ENCODE measurements around the gene ZGLP1.

The ZGLP1 gene

DNA sequence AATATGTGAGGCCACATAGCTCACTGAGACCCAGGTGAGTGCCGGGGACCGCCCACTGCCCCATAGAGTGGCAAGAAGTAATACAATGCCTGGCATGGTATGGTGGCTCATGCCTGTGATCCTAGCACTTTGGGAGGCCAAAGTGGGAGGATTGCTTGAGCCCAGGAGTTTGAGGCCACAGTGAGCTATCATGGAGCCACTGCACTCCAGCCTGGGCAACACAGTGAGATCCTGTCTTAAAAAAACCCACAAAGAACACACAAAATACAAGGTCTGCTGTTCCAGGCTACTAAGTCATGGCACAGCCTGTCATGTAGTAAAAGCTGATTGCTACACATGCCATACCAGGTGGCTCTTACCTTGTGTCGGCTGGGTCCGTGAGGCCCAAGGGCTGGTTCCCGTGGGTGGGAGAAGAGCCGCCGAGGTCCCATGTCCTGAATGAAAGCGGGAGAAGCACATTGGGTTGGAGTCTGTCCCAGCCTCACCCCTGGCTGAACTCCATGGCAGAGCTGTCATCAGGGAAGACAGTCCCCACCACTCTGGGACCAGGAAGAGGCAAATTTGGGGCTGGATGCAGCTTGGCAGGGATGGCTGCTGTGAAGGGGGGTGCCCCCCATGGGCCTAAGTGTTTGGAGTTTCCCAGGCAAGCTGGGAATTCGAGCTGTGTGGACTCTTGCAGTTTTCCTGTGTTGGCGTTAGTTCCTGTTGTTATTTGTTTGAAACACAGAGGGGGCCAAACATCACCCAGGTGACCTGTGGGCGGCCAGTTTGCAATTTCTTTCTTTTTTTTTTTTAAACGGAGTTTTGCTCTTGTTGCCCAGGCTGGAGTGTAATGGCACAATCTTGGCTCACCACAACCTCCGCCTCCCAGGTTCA lies 9.4 kb upstream of the ZGLP1 start:
- FAIRE-seq (no peak), DNase-seq (ENCODE audit: insufficient read length, low spot score) (no peak)
- TF ChIP-seq POLR2A (IDR thresholded peaks at IDR 0.05; ENCODE audit: low read depth, low read length): no peak

DNA sequence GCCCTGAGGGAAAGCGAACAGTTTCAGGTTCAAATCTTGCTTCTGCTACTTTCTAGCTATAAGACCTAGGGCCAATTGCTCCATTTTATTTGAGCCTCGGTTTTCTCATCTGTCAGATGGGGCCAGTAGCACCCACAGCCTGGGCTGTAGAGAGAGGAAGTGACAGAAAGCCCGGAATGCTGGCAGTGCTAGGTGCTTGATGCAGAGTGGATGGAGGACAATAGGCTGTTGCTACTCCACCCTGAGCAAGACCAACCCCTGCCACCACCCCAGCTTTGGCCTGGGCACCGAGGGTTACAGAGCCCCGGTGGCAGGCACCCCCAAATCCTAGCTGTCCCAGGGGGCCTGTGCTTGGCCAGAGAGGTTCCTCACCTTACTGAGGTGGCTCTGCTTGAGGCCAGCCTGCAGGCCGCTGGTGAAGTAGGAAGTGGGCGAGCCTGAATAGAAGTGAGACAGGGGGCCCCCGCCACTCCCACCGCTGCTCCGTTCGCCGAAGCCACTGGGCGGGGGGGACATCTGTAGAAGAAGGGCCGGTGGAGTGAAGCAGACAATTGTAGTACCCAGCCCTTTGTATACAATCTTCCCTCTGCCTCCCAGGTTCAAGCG lies 8.3 kb upstream of the ZGLP1 start:
- no peak for TF ChIP-seq POLR2A (IDR thresholded peaks at IDR 0.05; ENCODE audit: low read depth, low read length)
- DNase-seq (ENCODE audit: insufficient read length, low spot score) (no peak), FAIRE-seq (no peak)

DNA sequence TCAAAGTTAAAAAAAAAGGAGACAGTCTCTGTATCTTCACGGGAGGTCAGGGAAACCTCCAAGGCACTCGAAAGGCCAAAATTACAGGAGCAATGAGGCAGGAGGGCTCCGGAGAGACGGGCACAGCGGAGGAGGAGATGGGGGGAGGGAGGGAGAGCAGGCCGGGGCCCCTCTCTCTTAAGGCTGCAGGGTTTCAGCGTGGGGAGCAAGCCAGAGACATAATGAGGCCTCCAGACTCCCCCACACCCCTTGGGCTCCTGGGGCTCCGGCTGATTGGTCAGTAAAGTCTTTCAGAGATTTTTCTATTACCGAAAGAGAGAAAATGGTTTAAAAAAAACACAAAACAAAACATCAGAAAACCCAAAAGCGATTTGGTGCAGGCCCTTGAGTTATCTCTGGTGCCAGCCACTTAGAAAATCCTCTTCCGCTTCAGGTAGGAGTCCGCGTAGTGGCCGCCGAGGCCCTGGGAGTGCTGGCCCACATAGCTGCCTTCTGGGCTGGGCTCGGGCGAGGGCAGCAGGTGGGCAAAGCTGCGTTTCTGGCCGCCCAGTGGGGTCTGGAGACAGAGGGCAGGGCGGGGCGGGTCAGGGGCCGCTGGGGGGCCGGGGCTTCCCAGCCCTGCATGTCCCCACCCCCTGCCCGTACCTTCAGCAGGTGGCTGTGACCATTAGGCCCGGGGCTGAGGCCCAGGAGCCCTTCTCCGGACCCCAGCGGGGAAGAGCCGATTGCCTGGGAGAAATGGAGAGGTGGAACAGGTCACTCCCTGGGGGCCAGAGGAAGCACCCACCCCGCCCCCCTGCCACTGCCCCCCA lies 7.6 kb upstream of the ZGLP1 start:
- no peak for TF ChIP-seq POLR2A (IDR thresholded peaks at IDR 0.05; ENCODE audit: low read depth, low read length)
- FAIRE-seq (no peak), DNase-seq (ENCODE audit: insufficient read length, low spot score) (no peak)

DNA sequence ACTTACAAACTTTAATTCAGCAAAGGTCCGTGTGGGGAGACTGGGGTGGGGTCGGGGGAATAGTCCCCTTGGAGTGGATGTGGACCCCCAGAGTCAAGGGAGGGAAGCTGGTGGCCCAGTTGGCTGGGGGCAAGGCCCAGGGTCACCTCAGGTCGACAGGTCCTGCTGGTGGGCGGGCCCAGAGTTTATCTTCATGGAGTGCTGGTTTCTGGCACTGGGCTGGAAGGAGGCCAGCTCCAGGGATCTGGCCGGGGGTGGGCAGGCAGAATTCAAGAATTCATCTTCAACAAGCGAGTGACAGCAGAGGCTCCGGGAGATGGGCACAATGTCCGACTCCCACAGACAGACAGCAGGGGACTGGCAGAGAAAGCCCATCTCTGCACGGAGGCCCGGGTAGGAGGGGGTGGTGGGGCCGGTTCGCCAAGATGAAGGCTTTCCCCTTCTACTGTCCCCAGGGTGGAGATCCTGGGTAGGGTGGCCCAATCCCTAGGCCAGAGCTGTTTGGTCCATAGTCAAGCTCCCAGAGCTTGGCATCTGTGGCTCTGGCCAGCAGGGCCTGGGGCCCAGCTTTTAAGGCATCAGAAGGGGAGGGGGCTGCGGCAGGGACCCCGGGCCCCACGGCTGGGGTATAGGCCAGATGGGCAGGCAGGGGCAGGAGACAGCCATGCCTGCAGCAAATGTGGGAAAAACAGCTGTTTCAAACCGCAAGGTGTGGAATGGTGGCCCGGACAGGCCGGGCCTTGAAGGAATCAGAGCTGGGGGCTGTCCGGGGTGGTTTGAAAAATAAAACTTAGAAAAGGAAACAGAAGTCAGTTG lies 6.8 kb upstream of the ZGLP1 start:
- no peak for TF ChIP-seq POLR2A (IDR thresholded peaks at IDR 0.05; ENCODE audit: low read depth, low read length)
- FAIRE-seq (no peak), DNase-seq (ENCODE audit: insufficient read length, low spot score) (no peak)

DNA sequence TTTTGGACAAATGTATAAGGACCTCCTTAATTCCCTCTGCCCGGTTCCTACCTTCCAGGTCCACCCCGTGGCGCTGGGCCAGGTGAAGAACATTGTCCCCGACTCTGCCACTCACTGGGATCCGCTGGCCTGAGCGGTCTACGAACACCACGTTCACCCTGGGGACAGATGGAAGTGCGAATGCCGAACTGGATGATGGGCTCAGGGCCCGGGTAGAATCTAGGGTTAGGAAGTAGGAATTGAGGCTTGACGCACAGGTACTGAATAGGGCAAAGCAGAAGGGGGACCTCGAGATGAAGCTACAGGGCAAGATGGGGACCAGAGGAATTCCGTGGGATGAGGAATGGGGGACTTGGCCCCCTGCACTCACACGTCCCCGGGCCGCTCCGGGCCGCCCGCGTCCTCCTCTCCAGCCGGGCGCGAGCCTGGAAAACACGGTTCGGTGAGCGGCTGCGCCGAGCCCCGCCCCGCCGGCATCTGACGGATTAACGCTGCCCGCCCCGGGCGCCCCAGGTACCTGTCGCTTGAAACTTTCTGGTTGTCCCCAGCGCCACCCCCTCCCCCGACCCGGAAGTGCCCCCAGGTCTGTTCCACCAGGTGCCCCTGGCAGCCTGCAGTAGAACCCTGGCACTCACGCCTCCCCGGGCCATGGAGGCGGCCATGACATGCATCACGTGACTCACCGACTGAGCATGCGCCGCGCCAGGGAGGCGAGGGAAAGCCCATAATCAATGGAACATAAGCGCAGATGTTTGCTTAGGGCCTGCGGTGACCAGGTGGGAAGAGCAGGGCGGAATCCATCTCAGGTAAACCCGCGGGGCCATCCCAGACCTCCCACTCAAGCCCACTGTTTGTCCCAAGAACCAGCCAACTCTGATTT lies 6.0 kb upstream of the ZGLP1 start, which contains the start of gene FDX2:
TSS of gene FDX2 (minus strand) at position 681 of the 880 bp plus-strand sequence. CDS start at position 662, 19 bp downstream.
- peak; percentile 83 for TF ChIP-seq POLR2A (IDR thresholded peaks at IDR 0.05; ENCODE audit: low read depth, low read length)
- no peak for FAIRE-seq
- peak; percentile 88 for DNase-seq (ENCODE audit: insufficient read length, low spot score)

DNA sequence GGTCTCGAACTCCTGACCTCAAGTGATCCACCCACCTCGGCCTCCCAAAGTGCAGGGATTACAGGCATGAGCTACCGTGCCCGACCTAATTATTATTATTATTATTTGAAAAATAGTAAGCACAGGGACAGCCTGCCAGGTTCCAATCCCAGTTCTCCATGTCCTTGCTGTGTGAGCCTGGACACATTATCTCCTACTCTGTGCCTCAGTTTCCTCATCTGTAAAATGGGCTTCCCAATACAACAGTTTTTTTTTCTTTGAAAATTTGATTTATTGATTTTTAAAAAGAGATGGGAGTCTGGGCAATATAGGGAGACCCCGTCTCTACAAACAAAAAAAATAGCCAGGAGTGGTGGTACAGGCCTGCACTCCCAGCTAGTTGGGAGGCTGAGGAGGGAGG lies 3.3 kb downstream of the ZGLP1 start:
- FAIRE-seq: no peak
- no peak for TF ChIP-seq POLR2A (IDR thresholded peaks at IDR 0.05; ENCODE audit: low read depth, low read length)
- no peak for DNase-seq (ENCODE audit: insufficient read length, low spot score)

DNA sequence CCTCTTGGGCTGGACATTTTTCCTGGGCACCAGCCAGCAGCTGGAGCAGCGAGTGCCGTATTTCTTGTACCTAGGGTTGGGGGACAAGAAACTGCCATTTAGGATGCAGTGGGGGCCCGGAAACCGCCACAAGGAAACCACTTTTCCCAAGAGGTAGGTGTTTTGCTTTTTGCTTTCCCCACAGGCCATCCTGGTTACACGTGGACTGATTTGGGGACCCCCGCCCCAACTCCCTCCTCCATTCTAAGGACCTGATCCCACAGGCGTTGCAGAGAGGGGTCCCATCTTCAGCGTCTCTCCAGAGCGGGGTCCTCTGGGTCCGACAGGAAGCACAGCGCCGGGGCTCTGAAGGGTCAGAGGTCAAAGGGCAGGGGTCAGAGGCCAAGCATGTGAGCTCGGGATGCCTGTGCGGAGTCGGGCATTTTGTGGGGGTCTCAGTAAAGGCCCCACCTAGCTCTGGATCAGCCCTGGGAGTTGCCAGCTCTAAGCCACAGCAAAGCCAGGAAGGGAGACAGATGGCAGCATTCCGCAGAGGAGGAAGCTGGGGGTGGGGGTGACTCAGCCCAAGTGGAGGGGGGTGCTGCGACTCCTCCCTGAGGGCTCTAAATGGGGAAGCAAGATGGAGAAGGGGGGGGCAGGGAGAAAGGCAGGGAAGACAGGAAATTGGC lies 4.3 kb downstream of the ZGLP1 start:
- no peak for FAIRE-seq
- no peak for TF ChIP-seq POLR2A (IDR thresholded peaks at IDR 0.05; ENCODE audit: low read depth, low read length)
- DNase-seq (ENCODE audit: insufficient read length, low spot score): no peak

DNA sequence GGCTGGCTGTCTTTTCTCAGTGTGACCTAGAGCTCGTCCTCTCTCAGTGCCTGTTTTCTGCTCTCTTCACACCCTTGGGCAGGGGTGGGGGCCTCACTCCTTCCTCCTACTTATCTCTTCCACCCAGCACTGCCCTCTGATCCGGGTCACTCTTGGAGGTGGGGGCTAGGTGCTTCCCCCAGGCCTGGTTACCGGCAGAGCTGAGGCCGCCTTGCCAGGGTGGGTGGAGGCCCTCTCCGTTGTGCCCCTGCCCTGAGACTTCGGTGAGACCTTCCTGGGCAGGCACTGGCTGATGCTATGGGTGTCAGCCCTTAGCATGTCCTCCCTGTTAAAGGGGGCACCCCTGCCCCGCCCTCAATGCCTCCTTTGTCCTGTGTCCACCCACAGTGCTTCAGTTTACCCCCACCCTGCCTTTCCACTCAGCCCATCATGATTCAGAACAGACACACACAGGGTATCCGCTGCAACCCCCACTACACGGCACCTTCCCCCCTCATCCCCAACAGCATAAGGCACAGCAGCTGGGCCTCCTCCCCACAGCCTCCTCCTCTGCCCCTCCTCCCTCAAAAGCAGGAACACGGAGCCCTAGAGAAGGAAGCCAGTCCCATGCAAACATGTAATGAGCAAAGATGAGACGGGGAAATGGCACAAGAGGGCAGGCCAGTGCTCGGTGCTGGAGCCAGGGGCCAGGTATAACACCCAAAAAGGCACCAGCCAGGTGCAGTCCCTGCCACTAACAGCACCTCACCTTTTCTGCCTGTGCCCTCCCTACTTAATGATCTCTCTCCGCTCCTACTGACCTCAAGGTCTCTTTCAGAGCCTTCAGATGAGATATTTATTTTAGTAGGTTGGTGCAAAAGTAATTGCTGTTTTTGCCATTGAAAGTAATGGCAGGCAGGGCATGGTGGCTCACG lies 9.8 kb downstream of the ZGLP1 start:
- no peak for FAIRE-seq
- no peak for DNase-seq (ENCODE audit: insufficient read length, low spot score)
- TF ChIP-seq POLR2A (IDR thresholded peaks at IDR 0.05; ENCODE audit: low read depth, low read length): no peak

- FAIRE-seq: no peak
- no peak for TF ChIP-seq POLR2A (IDR thresholded peaks at IDR 0.05; ENCODE audit: low read depth, low read length)
- DNase-seq (ENCODE audit: insufficient read length, low spot score): no peak
These were observed 13.6 kb downstream of the ZGLP1 start for GRCh38 chr19:10295847-10296591.

- DNase-seq (ENCODE audit: insufficient read length, low spot score) (no peak), FAIRE-seq (no peak)
- no peak for TF ChIP-seq POLR2A (IDR thresholded peaks at IDR 0.05; ENCODE audit: low read depth, low read length)
These were observed 14.2 kb downstream of the ZGLP1 start for GRCh38 chr19:10295305-10295846.
